Uterus (tissue), 2 donors: ENCODE results near the gene UNC93A.

Experiments
- CTCF ChIP-seq, 4 experiments: fragments of 200-600 bp in 2 of 4; fragments of 450-650 bp in 2 of 4; sonication (generic) in 2 of 4; IDR thresholded peaks; one replicate each; pipeline ENCODE4 v1.5.1; 2016 to 2019; ENCODE audit warnings: antibody characterized with exemption in 4 of 4, mild to moderate bottlenecking in 2 of 4, moderate library complexity in 1 of 4
- POLR2A ChIP-seq, 2 donors: fragments of 450-650 bp; IDR thresholded peaks; one replicate each; pipeline ENCODE4 v1.6.1; 2016; ENCODE audit warnings: antibody characterized with exemption in 2 of 2, mild to moderate bottlenecking in 1 of 2, moderate library complexity in 1 of 2

GRCh38 chr6:167307342-167307955 lies 16.3 kb downstream of the UNC93A start:
- TF ChIP-seq POLR2A (IDR thresholded peaks at IDR 0.05): no peak
- no peak for TF ChIP-seq CTCF (IDR thresholded peaks at IDR 0.05)
